ENCODE data around the gene ANTXR1.

DNA sequence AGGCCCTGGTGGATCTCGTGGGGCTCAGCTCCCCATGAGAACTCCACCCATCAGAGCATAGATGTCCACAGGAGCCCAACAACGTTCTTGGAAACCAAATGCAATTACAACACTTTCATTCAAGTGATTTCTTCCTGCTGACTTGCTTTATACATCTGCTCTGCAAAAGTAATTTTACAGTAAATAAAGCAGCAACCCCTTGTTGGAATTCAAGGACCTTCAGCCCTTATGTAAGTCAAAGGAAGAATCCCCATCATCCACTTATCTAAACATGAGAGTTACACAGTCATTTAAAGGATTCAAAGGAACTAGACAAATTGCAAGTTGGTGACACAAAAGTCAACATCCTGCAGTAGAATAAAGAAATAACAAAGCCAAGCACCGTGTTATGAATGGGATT, 17.1 kb upstream of the ANTXR1 start:
- TF ChIP-seq, protein P1, sequence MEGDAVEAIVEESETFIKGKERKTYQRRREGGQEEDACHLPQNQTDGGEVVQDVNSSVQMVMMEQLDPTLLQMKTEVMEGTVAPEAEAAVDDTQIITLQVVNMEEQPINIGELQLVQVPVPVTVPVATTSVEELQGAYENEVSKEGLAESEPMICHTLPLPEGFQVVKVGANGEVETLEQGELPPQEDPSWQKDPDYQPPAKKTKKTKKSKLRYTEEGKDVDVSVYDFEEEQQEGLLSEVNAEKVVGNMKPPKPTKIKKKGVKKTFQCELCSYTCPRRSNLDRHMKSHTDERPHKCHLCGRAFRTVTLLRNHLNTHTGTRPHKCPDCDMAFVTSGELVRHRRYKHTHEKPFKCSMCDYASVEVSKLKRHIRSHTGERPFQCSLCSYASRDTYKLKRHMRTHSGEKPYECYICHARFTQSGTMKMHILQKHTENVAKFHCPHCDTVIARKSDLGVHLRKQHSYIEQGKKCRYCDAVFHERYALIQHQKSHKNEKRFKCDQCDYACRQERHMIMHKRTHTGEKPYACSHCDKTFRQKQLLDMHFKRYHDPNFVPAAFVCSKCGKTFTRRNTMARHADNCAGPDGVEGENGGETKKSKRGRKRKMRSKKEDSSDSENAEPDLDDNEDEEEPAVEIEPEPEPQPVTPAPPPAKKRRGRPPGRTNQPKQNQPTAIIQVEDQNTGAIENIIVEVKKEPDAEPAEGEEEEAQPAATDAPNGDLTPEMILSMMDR (conservative IDR thresholded peaks at IDR 0.05; ENCODE audit: low read depth, low read length) = no peak
- TF ChIP-seq EZH2 (IDR thresholded peaks at IDR 0.05; ENCODE audit: borderline replicate concordance, low read depth, low read length, poor library complexity, severe bottlenecking) = no peak

Data from A673 (cell line).